Measurements from ENCODE around the gene TRAPPC1.
"Not testable (repeated sequence)": the region's sequence is repeated elsewhere in the genome, so short reads cannot be mapped to it uniquely, and the experiment has no call there.

TRAPPC1 gene, protein sequence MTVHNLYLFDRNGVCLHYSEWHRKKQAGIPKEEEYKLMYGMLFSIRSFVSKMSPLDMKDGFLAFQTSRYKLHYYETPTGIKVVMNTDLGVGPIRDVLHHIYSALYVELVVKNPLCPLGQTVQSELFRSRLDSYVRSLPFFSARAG

DNA sequence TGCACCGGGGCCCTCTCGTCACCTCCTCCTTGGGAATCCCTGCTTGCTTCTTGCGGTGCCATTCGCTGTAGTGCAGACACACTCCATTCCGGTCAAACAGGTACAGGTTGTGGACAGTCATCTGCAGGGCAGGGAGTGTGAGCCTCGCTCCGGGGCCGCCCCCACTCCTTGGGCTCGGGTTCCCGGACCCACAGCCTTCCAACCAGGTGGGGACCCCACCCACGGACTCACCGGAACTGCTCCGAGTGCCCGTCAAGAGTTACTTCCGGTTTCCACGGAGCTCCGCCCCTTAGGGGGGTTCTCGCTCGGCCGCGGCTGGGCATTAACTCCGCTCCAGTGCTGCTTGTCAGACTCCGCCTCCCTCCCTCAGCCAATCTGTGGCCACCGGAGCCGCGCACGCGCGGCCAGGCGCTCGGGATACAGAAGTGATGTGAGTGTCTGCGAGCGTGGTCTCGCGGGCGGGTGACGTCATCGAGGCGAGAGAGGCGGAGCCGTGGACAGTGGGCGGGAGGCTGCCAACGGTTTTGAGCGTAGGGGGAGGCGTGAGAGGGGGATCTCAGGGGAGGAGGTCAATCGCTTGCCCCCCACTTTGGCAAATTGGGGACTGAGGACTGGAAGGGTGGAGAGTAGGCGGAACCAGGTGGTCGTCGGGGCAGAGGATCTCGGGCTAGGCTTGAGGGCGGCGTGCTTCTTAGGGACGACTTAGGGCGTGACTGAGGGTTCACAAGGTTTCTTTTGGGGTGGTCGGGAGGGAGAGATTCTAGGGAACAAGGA is at the start of gene TRAPPC1, which contains the start of gene CNTROB:
Gene TRAPPC1 (minus strand): TSS at position 238 of the 774 bp plus-strand sequence. CDS start 117 bp downstream, at position 121.
Gene CNTROB (plus strand): TSS at position 498 of the 774 bp plus-strand sequence. CDS start 874 bp downstream, outside the sequence.
- peak; percentile 99 to 100 for DNase-seq

DNA sequence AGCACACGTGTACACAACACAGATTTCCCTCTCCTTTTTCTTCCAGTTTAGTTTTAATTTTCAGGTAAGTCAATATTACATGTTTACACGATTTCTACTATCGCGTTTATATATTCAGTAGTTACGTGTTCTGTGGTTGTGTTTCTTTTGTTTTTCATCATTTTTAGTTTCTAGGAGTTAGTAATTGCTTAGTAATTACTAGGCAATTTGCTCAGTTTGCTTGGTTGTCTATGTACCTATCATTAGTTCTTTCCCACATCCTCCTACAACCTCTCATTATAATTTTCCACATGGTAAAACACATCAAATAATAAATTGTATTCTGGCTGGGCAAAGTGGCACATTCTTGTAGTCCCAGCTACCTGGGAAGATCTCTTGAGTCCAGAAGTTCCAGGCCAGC is 46.1 kb upstream of the TRAPPC1 start:
- no peak for DNase-seq

DNA sequence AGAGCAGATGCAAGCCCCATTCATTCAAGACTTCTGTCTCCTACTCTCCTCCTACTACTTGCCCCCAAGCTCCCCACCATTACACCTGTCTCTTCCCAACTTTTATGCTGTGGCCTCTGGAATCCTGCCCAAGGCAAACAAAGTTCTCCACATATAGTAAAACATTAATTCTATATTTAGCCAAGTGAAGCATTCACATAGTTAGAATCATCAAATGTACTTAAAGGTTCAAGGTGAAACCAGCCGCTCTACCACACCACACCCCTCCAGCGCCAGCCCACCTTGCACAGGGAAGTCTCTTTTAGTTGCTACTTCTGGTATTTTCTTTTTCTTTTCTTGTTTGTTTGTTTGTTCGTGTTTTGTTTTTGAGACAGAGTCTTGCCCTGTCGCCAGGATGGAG is 45.3 kb upstream of the TRAPPC1 start:
- no peak for DNase-seq

DNA sequence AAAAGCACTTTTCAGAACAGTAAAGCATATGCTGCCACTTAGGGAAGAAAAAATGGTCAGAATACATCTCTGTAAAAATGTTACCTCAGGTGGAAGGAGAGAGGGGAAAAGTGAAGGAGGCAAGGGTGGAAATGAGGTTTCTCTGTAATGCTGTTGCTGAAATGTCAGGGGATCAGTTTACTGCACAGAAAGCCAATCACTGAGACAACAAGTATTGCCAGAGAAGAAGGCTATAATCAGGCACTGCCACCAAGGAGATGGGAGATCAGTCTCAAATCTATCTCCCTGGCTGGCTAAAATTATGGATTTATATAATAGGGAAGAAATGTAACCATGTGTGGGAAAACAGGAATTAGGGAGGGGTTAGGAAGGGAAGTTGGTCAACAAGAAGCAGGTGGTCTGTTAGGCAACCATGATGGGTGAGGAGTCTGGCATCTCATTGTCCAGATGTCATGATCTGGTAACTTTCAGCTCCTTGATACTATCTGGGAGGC is 42.9 kb upstream of the TRAPPC1 start:
- no peak for DNase-seq

DNA sequence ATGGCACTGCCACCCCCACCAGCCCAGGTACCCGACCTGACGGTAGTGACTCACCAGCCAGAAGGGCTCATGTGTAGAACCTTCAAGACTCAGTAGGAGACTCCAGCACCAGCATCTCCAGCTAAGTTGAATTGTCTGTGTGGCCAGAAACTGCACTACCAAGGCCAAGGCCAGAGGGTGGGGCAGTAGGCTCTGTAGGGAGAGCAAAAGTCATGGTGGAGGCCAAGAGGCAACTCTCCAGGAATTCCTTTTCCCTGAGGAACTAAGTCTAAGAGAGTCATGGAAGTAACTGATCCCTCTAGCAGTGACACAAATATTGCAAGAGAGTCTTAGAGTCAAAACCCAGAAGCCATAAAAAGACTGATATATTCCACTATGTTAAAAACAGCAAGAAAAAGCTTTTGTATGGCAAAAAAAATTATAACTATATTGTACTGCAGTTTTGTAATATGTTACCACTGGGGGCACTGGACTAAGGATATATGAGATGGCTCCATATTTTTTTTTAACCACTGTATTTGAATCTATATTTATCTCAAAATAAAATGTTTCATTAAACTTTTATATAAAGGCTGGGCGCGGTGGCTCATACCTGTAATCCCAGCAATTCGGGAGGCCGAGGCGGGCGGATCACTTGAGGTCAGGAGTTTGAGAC is 40.5 kb upstream of the TRAPPC1 start:
- no peak for DNase-seq

DNA sequence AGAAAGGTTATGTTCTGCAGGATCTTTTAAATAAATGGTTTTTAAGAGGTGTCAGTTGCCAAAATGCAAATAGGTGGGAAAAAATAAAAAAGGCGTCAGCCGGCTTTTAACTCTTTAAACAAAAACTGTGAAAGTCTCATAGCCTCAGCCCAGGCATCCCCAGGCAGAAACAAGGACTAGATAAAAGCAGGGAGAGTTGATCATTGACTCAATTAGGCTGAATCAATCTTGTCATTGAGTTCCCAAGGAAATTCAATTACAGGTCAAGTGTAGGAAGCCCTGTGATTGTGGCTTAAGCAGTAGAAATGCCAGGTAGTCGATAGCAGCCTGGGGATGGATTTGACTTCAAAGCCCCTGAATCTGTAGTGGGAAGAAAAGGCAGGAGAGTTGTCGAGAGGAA is 39.9 kb upstream of the TRAPPC1 start:
- DNase-seq, result no peak

DNA sequence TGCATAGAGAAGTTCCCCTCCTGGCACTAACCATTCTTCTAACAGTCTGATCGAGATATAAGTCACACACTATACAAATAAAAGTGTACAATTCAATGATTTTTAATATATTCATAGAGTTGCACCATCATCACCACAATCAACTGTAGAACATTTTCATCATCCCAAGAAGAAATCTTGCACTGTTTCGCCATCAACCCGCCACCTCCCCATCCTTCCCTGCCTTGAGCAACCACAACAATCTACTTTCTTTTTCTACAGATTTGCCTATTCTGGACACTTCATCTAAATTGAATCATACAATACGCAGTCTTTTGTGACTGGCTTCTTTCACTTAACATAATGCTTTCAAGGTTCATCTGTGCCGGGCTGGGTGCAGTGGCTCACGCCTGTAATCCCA is 37.7 kb upstream of the TRAPPC1 start:
- DNase-seq, result no peak

DNA sequence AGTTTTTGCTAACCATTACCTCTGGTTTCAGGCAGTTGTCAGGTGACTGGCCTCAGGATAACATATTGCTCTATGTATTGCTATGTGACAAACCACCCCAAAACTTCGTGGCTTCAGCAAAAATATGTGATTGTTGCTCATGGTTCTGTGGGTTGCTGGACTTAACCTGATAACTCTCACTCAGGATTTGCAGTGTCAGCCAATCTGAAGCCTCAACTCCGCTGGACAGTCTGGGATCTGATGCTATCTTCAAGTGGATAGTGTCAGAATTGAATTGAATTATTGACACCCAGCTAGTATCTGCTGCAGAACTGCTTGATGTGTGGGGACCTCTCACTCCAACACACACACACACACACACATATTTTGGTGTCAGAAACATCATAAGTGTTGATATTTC is 36.0 kb upstream of the TRAPPC1 start:
- no peak for DNase-seq

DNA sequence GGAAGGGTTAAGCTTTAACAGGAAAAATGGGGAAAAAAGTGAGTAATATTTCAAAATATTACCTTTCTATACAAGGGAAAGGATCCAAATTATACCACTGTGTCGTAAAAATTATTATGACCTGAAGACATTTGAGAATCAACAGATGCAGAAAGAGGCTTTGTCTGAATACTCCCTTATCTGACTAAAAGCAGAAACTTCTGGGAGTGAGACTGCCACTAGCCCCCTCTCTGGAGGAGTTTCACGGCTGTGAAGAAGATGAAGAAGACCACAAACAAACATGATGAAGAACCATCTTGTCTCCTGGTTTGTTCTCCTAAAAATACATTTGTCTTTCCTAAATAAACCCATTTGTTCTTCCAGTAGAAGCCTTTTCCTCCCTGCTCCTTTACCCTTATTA is 29.7 kb upstream of the TRAPPC1 start:
- no peak for DNase-seq

DNA sequence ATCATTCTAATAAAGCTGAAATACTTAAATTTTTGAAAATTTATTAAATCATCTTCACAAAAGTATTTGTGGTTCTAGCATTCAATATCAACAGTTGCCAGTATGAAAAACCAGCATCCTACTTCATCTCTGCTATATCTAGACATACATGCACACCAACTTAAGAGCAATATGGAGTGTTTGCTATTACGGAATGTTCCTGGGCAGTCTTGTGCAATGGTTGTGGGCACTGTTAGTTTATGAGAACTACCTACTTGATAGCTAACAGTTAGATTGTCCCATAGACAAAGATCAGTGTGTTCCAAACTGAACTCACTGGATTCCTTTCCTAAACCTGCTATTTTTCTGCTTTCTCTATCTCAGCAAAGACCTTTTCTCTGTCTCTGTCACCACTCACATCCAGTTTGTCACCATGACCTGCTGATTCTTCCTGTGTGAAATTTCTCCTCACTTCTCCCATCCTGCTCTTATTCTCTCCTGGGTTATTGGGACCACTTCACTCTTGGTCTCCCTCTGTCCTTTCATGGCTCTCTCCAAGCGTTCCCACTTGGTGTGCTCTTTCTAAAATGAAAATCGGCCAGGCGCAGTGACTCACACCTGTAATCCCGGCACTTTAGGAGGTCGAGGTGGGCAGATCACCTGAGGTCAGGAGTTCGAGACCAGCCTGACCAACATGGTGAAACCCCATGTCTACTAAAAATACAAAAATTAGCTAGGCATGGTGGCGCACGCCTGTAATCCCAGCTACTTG is 27.9 kb upstream of the TRAPPC1 start:
- DNase-seq, result no peak

DNA sequence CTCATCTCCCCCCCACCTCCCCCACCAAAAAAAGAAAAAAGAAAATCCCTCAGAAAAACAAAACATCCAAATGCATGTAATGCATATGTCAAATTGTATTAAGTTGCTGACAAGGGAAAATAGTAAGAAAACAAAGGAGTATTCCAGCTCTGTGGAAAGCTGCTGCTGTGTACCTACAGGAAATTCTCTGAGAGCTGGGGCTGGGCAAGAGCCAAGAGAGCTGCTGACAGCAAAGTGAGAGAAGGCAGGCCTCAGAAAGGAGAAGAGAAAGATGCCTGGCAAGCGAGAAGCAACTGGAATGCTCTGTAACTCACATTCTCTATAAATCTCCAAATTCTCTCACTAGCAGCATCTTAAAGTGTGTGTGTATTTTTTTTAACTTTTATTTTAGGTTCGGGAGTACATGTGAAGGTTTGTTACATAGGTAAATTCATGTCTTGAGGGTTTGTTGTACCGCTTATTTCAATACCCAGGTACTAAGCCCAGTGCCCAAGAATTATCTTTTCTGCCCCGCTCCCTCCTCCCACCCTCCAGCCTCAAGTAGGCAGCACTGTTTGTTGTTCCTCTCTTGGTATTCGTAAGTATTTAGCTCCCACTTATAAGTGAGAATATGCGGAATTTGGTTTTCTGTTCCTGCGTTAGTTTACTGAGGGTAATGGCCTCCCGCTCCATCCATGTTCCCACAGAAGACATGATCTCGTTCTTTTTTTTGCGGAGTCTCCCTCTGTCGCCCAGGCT is 24.7 kb upstream of the TRAPPC1 start:
- no peak for DNase-seq

DNA sequence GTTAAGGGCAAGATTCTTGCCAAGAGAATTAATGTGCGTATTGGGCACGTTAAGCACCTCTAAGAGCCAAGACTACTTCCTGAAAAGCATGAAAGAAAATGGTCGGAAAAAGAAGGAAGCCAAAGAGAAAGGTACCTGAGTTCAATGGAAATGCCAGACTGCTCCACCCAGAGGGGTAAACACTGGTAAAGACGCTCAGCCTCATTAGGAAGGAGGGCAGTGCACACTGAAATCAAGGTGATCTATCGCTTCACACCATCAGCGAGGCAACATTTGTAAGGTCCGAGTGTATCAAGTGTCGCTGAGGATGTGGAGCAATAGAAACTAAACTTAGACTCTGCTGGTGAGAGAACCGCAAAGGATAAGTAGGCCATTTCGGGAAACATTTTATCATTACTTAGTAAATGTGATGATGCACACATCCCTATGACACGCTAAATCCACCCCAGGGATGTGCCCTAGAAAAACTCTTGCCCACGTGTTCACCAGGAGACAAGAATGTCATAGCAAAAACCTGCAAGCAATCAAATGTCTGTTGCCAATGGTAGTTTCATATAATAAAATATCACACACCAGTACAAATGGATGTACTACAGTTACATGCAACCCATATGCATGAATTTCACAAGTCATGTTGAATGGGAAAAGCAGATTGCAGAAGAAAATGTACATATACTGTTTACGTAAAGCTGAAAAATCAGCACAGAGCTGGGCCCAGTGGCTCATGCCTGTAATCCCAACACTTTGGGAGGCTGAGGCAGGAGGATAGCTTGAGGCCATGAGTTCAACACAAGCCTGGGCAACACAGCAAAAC is 23.9 kb upstream of the TRAPPC1 start:
- no peak for DNase-seq

DNA sequence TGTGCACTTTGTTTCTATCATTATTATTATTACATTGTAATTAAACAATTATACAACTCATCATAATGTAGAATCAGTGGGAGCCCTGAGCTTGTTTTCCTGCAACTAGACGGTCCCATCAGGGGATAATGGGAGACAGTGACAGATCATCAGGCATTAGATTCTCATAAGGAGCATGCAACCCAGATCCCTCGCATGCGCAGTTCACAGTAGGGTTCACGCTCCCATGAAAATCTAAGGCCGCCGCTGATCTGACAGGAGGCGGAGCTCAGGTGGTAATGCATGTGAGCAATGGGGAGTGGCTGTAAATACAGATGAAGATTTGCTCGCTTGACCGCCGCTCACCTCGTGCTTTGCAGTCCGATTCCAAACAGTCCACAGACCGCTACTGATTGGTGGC is 21.5 kb upstream of the TRAPPC1 start:
- not testable (repeated sequence) for DNase-seq

DNA sequence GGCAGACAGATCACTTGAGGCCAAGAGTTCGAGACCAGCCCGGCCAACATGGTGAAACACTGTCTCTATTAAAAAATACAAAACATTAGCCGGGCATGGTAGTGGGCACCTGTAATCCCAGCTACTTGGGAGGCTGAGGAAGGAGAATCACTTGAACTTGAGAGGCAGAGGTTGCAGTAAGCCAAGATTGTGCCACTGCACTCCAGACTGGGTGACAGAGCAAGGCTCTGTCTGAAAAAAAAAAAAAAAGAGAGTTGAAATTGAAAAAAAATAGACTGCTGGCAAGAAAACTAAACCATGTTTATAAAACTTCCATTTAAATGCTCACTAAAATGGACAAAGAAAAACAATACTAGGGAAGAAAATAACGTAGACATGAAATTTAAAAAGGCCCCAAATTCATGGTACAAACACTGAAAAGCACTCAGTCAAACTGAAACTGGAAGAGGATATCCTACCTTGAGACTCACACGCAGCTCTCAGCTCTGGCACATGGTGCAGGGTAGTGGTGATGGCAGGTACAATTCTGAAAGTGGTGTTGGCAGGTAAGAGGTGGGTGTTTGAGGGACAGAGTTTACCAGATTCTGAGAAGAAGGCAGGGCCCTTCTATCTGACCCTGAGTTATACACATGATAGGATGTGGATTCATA is 19.5 kb upstream of the TRAPPC1 start:
- peak; percentile 33 to 45 for DNase-seq

DNA sequence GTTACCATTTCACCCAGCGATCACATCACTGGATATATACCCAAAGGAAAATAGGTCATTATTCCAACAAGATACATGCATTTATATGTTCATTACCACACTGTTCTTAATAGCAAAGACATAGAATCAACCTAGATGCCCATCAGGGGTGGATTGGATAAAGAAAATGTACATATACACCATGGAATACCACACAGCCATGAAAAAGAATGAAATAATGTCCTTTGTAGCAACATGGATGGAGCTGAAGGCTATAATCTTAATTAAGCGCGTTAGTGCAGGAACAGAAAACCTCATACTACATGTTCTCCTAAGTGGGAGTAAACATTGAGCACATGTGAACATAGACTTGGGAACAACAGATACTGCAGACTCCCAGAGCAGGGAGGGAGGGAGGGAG is 18.8 kb upstream of the TRAPPC1 start:
- DNase-seq, result no peak

DNA sequence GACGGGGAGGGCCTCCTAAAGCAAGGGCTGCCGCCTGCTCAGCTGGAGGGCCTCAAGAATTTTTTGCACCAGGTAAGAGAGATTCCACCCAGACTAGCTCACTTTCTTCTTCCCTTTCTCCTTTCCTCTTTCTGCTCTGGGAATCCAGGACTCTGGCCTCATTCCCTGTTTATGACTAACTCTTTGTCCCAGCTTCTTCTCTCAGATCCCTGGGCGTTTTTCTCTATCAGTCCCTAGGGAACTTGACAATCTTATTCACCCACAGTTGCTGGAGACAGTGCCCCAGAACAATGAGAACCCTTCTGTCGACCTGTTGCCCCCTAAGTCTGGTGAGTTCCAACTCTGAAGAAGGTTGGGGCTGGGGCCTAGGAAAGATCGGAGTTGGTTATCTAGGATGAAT is 15.9 kb upstream of the TRAPPC1 start:
- no peak for DNase-seq

DNA sequence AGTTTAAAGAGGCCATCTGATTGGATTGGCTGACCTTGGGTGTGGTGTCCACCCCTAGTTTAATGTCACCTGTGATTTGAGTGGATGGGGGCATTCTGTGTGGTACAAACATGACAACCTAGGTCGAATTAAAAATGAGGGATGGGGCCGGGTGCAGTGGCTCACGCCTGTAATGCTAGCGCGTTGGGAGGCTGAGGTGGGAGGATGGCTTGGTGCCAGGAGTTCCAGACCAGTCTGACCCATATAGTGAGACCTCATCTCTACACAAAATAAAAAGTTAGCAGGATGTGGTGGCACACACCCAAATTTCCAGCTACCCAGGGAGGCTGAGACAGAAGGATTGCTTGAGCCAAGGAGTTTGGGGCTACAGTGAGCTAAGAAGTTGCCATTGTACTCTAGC is 14.7 kb upstream of the TRAPPC1 start:
- DNase-seq, result no peak

DNA sequence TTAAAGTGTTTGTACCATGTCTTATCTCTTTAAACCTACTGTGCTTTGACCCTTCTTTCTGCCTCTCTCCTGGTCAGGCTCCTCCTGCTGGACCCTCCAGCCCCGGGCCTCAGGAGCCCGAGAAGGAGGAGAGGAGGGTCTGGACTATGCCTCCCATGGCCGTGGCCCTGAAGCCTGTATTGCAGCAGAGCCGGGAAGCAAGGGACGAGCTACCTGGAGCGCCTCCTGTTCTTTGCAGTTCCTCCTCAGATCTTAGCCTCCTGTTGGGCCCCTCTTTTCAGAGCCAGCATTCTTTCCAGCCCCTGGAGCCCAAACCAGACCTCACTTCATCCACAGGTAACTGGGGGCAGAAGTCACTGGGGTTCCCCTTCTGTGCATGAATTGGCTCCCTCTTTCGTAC is 13.9 kb upstream of the TRAPPC1 start:
- no peak for DNase-seq

DNA sequence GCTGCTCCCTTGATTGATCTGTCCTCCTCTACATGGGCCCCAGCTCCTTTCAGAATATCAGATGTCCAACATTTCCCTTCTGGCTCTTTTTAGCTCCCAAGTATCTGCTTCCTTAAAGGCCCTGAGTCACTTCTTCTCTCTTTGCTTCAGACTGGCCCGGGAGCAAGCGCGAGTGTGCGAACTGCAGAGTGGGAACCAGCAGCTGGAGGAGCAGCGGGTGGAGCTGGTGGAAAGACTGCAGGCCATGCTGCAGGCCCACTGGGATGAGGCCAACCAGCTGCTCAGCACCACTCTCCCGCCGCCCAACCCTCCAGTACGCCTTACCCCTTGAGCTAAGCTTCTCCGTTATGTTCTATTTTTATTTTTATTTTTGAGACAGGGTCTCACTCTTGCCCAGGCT is 12.6 kb upstream of the TRAPPC1 start:
- DNase-seq, result no peak

DNA sequence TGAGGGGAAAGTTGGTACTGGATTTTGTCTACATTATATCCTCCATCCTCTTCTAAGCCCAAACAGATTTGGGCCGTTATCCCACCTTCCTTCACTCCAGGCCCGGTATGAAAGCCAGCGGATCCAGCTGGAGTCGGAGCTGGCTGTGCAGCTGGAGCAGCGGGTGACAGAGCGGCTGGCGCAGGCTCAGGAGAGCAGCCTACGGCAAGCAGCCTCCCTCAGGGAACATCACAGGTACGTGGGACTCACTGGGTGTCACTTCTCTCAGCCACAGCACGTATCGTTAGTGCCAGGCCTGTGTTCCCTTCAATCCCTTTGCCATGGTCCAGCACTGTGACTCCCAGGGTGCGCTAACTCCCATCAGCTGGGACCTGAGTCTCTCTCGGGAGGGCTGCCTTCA is 11.5 kb upstream of the TRAPPC1 start:
- no peak for DNase-seq

DNA sequence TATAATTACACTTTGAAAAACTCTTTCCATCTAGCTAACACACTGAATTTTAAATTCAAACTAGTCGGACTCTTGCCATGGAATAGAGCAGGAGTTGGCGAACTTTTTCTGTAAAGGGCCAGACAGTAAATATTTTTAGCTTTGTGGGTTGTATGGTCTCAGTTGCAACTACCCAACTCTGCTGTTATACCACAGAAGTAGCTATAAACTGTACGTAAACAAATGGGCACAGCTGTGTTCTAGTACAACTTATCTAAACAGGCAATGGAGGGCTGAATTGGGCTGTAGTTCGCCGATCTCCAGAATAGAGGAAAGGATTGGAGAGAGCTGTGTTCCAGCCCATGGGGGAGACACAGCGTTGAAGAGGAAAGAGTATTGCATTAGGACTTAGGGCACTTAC is 9.0 kb upstream of the TRAPPC1 start:
- no peak for DNase-seq

Data from stimulated activated CD4-positive, alpha-beta T cell treated with anti-CD3 and anti-CD28 coated beads, Interleukin-4, amount 100 ng/mL, for 4 hours (primary cell).